Smooth muscle cell (in vitro differentiated cells): ENCODE data around the gene CHAT. TPM values are rescaled to one million over a fixed set of nuclear protein-coding genes. Genes with fewer than 3 reads are reported as not detected.

ENCODE experiments used
- DNase-seq: peaks from one replicate; lab custom pipeline; 2025; ENCODE audit not compliant: unreplicated experiment; lab: John Stamatoyannopoulos, UW
- H2AFZ ChIP-seq: fragments of 200-600 bp; sonication (generic); 2 replicates; pipeline ENCODE4 v1.6.0; 2016; ENCODE audit warnings: antibody characterized with exemption, low read depth, mild to moderate bottlenecking
- H3F3A ChIP-seq: fragments of 200-600 bp; sonication (generic); 2 replicates; pipeline ENCODE4 v1.6.0; 2017; ENCODE audit warnings: antibody characterized with exemption, low read depth
- H3K27ac ChIP-seq: fragments of 200-600 bp; sonication (generic); 2 replicates; pipeline ENCODE4 v1.5.1; 2016; ENCODE audit warnings: low read depth, mild to moderate bottlenecking
- H3K27me3 ChIP-seq: fragments of 200-600 bp; sonication (generic); 2 replicates; pipeline ENCODE4 v1.6.1; 2016; ENCODE audit warnings: low read depth, mild to moderate bottlenecking
- H3K36me3 ChIP-seq: fragments of 200-600 bp; sonication (generic); 2 replicates; pipeline ENCODE4 v1.5.1; 2016; ENCODE audit warnings: low read depth
- H3K4me1 ChIP-seq: fragments of 200-600 bp; sonication (generic); 2 replicates; pipeline ENCODE4 v1.5.1; 2016; ENCODE audit warnings: low read depth
- H3K4me2 ChIP-seq: fragments of 200-600 bp; sonication (generic); 2 replicates; pipeline ENCODE4 v1.6.0; 2016; ENCODE audit warnings: mild to moderate bottlenecking
- H3K4me3 ChIP-seq: fragments of 200-600 bp; sonication (generic); 2 replicates; pipeline ENCODE4 v1.5.1; 2016; ENCODE audit warnings: mild to moderate bottlenecking
- H3K79me2 ChIP-seq: fragments of 200-600 bp; sonication (generic); 2 replicates; pipeline ENCODE4 v1.6.0; 2016; ENCODE audit warnings: low read depth, mild to moderate bottlenecking
- H3K9ac ChIP-seq: fragments of 200-600 bp; sonication (generic); 2 replicates; pipeline ENCODE4 v1.6.0; 2016; ENCODE audit warnings: low read depth
- H3K9me3 ChIP-seq: fragments of 200-600 bp; sonication (generic); replicated peaks from 2 replicates; pipeline ENCODE4 v1.5.1; 2016; ENCODE audit warnings: low read depth
- H4K20me1 ChIP-seq: fragments of 200-600 bp; sonication (generic); 2 replicates; pipeline ENCODE4 v1.6.0; 2016; ENCODE audit warnings: low read depth
- WGBS: methylation state at CpG from one replicate; pipeline ENCODE4 v1.1.7; 2016; ENCODE audit warnings: low lambda C conversion rate; 5-methylcytosine and 5-hydroxymethylcytosine counted together
- polyA plus RNA-seq: library from polyadenylated mRNA; unstranded; fragments of >200 nt; fragmentation: Nextera tagmentation; extraction: Ambion mirVana; gene quantifications from 2 replicates; pipeline ENCODE4 v1.2.1, GENCODE V29; 2016
- total RNA-seq: library from RNA; depleted of rRNA; stranded (reverse); fragments of >200 nt; gene quantifications from 2 replicates; pipeline ENCODE4 v1.2.3, GENCODE V29; 2014
- TF ChIP-seq, protein P1 (sequence below): fragments of 200-600 bp; sonication (generic); IDR thresholded peaks from 2 replicates; pipeline ENCODE4 v1.5.1; 2017; ENCODE audit warnings: borderline replicate concordance, mild to moderate bottlenecking, antibody characterized with exemption; ENCODE audit not compliant: insufficient read depth, poor library complexity, severe bottlenecking

CHAT gene
- total and polyA plus RNA-seq, 2 experiments from 2014 or later, result not detected

DNA sequence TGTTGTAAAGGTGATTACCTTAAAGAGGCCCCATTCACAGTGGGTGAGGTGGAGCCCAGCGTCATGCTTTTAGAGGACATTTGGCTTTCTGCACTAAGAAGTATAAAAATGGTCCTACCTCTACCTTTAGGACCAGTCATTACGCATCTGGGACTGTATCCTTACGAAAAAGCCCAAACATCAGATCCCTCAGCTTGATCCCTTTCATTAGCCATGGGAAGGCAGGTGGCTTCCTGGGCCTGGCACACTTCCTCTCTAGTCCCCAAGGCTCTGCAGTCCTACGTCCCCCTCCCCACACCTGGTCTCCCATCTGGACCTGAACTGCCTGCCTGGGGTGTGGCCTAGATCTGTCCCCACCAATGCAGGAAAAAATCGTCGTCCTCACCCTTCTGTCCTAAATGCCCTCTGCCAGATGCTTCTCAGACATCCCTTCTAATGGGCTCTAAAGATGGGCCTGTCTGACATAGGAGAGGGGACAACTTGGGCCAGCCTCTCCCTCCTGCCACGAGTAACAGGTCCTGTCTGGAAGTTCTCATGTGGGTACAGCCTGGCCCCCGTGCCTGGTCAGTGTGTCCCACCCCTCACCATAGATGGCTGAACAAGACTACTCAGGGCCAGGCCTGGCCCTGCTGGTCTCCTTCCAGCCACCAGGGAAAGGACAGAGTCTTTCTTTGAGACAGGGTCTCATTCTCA lies 15.5 kb upstream of the CHAT start:
- H3K79me2 ChIP-seq, result no peaks in the 10 kb centered on the region
- H2AFZ ChIP-seq, result no peak overlapping the region
- DNase-seq, result no peak
- no peaks in the 10 kb centered on the region for H3K36me3 ChIP-seq
- peaks cover 18% of the 10 kb centered on the region for H3K27me3 ChIP-seq
- no peaks in the 10 kb centered on the region for H4K20me1 ChIP-seq
- 86% methylated on average over 8 of the region's 8 CpGs for WGBS
- H3K4me3 ChIP-seq, result no peak overlapping the region
- H3K9me3 ChIP-seq, result no peaks in the 10 kb centered on the region
- no peaks in the 10 kb centered on the region for H3F3A ChIP-seq
- TF ChIP-seq, protein P1, sequence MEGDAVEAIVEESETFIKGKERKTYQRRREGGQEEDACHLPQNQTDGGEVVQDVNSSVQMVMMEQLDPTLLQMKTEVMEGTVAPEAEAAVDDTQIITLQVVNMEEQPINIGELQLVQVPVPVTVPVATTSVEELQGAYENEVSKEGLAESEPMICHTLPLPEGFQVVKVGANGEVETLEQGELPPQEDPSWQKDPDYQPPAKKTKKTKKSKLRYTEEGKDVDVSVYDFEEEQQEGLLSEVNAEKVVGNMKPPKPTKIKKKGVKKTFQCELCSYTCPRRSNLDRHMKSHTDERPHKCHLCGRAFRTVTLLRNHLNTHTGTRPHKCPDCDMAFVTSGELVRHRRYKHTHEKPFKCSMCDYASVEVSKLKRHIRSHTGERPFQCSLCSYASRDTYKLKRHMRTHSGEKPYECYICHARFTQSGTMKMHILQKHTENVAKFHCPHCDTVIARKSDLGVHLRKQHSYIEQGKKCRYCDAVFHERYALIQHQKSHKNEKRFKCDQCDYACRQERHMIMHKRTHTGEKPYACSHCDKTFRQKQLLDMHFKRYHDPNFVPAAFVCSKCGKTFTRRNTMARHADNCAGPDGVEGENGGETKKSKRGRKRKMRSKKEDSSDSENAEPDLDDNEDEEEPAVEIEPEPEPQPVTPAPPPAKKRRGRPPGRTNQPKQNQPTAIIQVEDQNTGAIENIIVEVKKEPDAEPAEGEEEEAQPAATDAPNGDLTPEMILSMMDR, result no peak
- no peak overlapping the region for H3K27ac ChIP-seq
- no peak overlapping the region for H3K4me2 ChIP-seq
- H3K4me1 ChIP-seq, result no peaks in the 10 kb centered on the region
- H3K9ac ChIP-seq, result no peak overlapping the region

- DNase-seq, result no peak
- 62% methylated on average over 4 of the region's 4 CpGs for WGBS
- Histone ChIP-seq H3K4me3 (no peak overlapping the region), H3K4me1 (no peaks in the 10 kb centered on the region), H3K27ac (no peak overlapping the region), H3K4me2 (no peak overlapping the region), H3K9ac (no peak overlapping the region), H3F3A (no peaks in the 10 kb centered on the region), H3K9me3 (no peaks in the 10 kb centered on the region), H2AFZ (no peak overlapping the region), H3K27me3 (peaks cover 22% of the 10 kb centered on the region), H3K36me3 (no peaks in the 10 kb centered on the region), H3K79me2 (no peaks in the 10 kb centered on the region), H4K20me1 (no peaks in the 10 kb centered on the region)
- TF ChIP-seq, protein P1, result no peak
Observed at GRCh38 chr10:49598986-49599385, 14.9 kb upstream of the CHAT start.

GRCh38 chr10:49599546-49599945 lies 14.3 kb upstream of the CHAT start:
- Histone ChIP-seq H3K4me3 (no peak overlapping the region), H3K4me2 (no peak overlapping the region), H4K20me1 (no peaks in the 10 kb centered on the region), H3K79me2 (no peaks in the 10 kb centered on the region), H3K9ac (no peak overlapping the region), H3K36me3 (no peaks in the 10 kb centered on the region), H3K4me1 (no peaks in the 10 kb centered on the region), H3F3A (no peaks in the 10 kb centered on the region), H3K9me3 (no peaks in the 10 kb centered on the region), H3K27me3 (peaks cover 27% of the 10 kb centered on the region), H2AFZ (no peak overlapping the region), H3K27ac (no peak overlapping the region)
- TF ChIP-seq, protein P1, result no peak
- 80% methylated on average over 3 of the region's 3 CpGs for WGBS
- DNase-seq, result no peak

- TF ChIP-seq, protein P1, result no peak
- no peak overlapping the region for H3K9ac ChIP-seq
- H3K4me3 ChIP-seq, result no peak overlapping the region
- H3K9me3 ChIP-seq, result no peaks in the 10 kb centered on the region
- no peaks in the 10 kb centered on the region for H4K20me1 ChIP-seq
- no peaks in the 10 kb centered on the region for H3K79me2 ChIP-seq
- H3F3A ChIP-seq, result no peaks in the 10 kb centered on the region
- DNase-seq, result no peak
- H3K4me1 ChIP-seq, result no peaks in the 10 kb centered on the region
- no peak overlapping the region for H3K27ac ChIP-seq
- WGBS, result 95% methylated on average over 8 of the region's 8 CpGs
- peaks cover 32% of the 10 kb centered on the region for H3K27me3 ChIP-seq
- H3K4me2 ChIP-seq, result no peak overlapping the region
- H2AFZ ChIP-seq, result no peak overlapping the region
- no peaks in the 10 kb centered on the region for H3K36me3 ChIP-seq
Observed at GRCh38 chr10:49600046-49600445, 13.8 kb upstream of the CHAT start.
